Right ventricle myocardium superior (tissue), 1 donor: ENCODE measurements around the gene RPS6KC1. TPM values are rescaled to one million over a fixed set of nuclear protein-coding genes. Genes with fewer than 3 reads are reported as not detected.

Source experiments
- ATAC-seq: fragments of 200-7000 bp; cut with Tn5 transposase; one replicate; pipeline ENCODE4 v1.9.1; 2020; ENCODE audit warnings: mild to moderate bottlenecking; ENCODE audit not compliant: poor library complexity
- DNase-seq: peaks from one replicate; pipeline ENCODE4 v3.0.0-alpha.2; 2020
- intact Hi-C: fragments of 100-400 bp; cut with DNase I; formaldehyde crosslinking; loops from one replicate; pipeline ENCODE4 v1.11.2; 2022
- total RNA-seq: library from RNA; stranded (reverse); fragmentation: NEBNext Ultra II Directional; extraction: Animal tissue kit (Norgen Biotek cat#: 25700); gene quantifications from one replicate; pipeline ENCODE4 v1.2.1, GENCODE V29; 2021
- donor health status: DM: no; HTN: yes; CAD: no; lungs with severe emphysema.

Gene RPS6KC1
- total RNA-seq, 1 donor from 2014 or later, result 9.7 TPM

- DNase-seq (no peak), ATAC-seq (no peak)
- intact Hi-C loops, result no loop called here
Measured at GRCh38 chr1:213250446-213250845, 199.4 kb downstream of the RPS6KC1 start.

DNA sequence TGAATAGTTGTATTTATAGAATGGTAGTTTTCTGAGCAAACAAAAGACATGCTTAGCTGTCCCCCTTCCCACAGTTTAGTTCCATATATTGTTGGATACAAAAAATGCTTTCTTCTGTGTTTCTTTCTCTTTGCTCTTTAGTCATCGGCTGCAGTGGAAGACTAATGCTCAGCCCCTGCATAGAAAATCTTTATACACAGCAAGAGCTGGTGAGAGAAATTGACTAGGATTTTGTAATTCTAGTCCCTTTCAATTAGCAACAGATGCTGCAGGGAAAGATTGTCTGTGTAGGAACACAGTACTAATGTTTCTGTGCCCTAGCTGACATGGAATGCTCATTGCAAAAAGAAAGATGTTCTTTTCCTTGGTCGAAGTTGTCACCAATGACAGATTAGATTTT lies 200.9 kb downstream of the RPS6KC1 start:
- no peak for ATAC-seq
- intact Hi-C loops, result no loop called here

GRCh38 chr1:213256438-213257087 lies 205.5 kb downstream of the RPS6KC1 start:
- no peak for ATAC-seq
- intact Hi-C loops, result no loop called here
- no peak for DNase-seq

More for the DNA sequence above, 200.9 kb downstream of the RPS6KC1 start:
- no peak for DNase-seq

DNA sequence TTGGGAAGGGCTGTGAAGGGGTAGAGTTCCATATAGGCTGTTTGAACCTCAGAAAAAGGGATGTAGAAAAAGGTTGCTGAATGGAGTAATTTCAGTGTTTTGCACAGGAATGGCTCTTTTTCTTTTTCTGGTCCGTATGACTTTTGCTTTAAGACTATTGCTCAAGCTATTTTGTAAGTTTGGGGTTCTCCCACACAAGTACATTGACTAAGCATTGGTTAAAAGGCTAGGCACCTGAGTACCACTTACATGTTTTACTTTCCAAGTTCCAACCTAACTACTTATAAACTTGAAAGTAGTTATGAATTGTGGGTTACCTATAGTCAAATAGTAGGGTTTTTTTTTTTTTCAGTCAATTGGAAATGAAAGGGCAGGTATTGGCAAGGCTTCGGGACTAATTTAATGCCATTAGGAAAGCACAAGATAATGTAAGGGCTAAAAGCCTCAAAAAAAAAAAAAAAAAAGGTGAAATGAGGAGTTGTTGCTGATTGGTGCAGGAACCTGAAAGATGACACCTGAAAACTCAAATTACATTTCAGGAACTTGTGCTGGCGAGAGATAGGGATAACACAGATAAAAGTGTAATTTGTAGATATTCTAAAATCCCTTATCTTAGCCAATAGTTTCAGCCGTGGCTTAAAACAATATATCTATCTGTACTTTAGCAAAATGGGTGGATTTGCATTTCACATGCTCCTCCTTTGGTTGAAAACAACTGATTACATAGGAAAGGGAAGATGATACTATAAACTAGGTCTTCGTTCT lies 209.5 kb downstream of the RPS6KC1 start:
- ATAC-seq (no peak), DNase-seq (no peak)
- intact Hi-C loops, result no loop called here

- ATAC-seq, result no peak
- intact Hi-C loops, result no loop called here
Measured at GRCh38 chr1:213264531-213264930, 213.5 kb downstream of the RPS6KC1 start.

DNA sequence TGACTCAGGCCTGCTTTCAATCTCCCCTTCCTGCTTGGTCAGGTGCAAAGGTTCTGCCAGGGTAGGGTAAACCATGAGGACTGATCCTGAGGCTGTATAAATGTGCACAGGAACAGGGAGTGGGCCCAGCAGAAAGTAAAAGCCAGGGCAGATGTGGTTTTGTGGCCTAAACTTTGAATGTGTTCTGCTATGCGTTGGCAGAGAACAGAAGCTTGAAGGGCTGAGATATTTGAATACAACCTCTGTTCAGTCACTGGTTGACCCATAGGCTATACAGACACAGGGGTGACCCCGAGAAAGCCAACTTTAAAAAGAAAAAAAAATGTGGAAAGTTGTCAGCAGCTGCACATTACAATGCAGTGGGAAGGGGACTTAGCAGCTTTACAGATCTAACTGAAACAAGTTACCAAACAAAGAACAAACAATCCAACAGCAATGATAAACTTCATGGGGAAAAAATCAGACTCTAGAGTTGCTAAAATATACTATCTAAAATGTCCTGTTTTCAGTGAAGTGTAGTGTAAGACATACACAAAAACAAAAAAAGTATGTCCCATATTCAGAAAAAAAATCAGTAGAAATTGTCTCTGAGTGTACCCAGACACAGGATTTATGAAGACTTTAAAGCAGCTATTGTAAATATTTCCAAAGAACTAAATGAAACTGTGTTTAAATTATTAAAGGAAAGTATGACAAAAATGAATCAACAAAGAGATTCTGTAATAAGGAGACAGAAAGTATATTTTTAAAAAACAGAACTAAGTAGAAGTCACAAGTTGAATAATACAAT lies 216.1 kb downstream of the RPS6KC1 start:
- intact Hi-C loops, result no loop called here
- DNase-seq, result no peak
- no peak for ATAC-seq

More at GRCh38 chr1:213264531-213264930, 213.5 kb downstream of the RPS6KC1 start:
- DNase-seq, result no peak

- no peak for DNase-seq
- intact Hi-C loops, result no loop called here
- no peak for ATAC-seq
Measured at GRCh38 chr1:213268221-213268620, 217.2 kb downstream of the RPS6KC1 start.

GRCh38 chr1:213269829-213270228 lies 218.8 kb downstream of the RPS6KC1 start:
- no peak for ATAC-seq
- intact Hi-C loops, result no loop called here
- no peak for DNase-seq

- no peak for ATAC-seq
- DNase-seq, result no peak
- intact Hi-C loops, result no loop called here
Measured at GRCh38 chr1:213273546-213273945, 222.5 kb downstream of the RPS6KC1 start.

- intact Hi-C loops, result no loop called here
- ATAC-seq, result no peak
- no peak for DNase-seq
Measured at GRCh38 chr1:213274140-213274539, 223.1 kb downstream of the RPS6KC1 start.

DNA sequence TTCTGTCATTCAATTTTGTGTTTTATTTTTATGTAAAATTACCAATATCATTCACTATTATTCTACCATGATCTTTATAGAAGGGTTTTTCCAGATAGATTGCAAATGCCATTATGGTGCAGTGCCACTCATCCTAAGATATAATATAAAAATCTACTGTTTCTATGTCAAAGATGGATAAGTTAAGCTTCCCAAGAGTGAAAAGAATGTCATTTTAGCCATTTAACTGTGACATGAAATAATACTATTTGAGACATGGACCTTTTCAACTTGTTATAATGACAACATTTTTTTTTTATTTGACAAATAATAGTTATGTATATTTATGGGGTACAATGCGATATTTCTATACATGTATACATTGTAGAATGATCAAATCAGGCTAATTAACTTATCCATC lies 224.3 kb downstream of the RPS6KC1 start:
- DNase-seq, result no peak
- intact Hi-C loops, result no loop called here
- no peak for ATAC-seq

- intact Hi-C loops, result no loop called here
- ATAC-seq (no peak), DNase-seq (no peak)
Measured at GRCh38 chr1:213276236-213276635, 225.2 kb downstream of the RPS6KC1 start.

- DNase-seq (no peak), ATAC-seq (no peak)
- intact Hi-C loops, result no loop called here
Measured at GRCh38 chr1:213277036-213277435, 226.0 kb downstream of the RPS6KC1 start.

DNA sequence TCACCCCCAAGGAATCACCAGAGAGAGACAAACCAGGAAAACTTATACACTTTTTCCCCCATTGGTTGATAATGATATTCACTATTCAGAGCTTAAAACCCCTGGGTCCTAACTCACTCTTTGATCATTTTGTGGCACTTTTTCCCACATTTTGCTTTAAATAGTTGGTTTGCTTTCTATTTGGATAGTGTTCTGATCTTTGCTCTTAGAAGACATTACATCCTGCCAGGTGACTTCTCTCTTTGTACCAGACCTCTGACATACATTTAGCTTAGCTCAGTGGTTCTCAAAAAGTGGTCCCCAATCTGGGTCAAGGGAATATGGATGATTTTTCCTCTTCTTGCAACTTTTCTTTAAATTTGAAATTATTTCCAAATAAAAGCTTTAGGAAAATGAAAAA lies 228.4 kb downstream of the RPS6KC1 start:
- DNase-seq (no peak), ATAC-seq (no peak)
- intact Hi-C loops, result no loop called here

GRCh38 chr1:213281640-213282301 lies 230.7 kb downstream of the RPS6KC1 start:
- intact Hi-C loops, result no loop called here
- no peak for DNase-seq
- no peak for ATAC-seq

GRCh38 chr1:213284626-213285025 lies 233.6 kb downstream of the RPS6KC1 start:
- no peak for ATAC-seq
- intact Hi-C loops, result no loop called here
- DNase-seq, result no peak

DNA sequence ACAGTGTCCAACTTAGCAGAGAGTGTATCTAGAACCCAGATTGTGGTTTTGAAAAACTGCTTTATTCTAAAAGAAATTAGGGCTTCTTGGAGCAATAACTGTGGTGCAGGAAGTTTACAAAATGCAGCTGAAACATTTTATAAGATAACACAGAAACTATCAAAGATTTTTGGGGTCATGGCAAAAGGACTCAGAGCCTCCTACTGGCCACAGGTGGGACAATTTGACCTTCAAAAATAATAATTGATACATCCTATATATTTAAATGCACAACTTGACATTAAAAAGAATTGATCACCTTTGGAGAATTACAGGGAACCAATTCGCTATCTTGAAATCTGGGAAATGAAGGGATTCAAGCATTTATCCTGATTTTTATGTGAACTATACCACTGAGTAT lies 235.2 kb downstream of the RPS6KC1 start:
- DNase-seq (no peak), ATAC-seq (no peak)
- intact Hi-C loops, result no loop called here

DNA sequence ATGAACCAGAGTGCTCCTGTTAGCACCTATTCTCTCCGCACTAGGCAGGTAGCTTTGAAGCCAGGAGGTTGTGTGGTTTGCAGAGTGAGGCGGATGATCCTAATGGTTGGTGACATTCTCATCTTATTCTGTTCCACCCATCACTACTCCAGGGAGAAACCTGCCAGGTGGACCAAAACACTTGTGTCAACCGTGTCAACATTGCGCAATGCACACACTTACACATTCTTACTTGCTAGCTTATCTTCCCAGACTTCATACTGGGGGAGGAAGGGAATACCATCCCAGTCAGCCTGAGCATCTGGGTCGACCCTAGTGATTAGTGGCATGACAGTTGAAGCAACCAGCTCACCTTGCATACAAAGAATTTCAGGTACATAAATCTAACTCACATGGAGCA lies 236.9 kb downstream of the RPS6KC1 start:
- no peak for ATAC-seq
- intact Hi-C loops, result no loop called here
- DNase-seq, result no peak

DNA sequence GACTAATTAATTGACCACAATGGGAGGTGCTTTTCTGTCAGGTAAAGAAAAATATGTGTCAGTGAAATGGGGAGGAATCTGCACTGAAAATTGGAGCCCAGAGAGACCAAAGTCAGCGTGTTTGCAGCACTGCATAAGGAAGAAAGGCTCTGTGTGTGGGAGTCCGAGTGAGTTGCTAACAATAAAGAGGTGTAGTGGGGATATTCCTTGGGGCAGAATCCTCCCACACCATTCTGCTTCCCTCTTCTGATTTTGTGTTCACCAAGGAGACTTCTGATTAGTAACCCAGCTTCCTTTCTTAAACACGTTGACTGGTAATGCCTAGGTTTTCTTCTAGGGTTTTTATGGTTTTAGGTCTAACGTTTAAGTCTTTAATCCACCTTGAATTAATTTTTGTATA lies 240.5 kb downstream of the RPS6KC1 start:
- no peak for DNase-seq
- intact Hi-C loops, result no loop called here

More for the DNA sequence above, 240.5 kb downstream of the RPS6KC1 start:
- no peak for ATAC-seq
